Measurements from ENCODE around the gene MB.
"Not testable (repeated sequence)": the region's sequence is repeated elsewhere in the genome, so short reads cannot be mapped to it uniquely, and the experiment has no call there.

The MB gene

GRCh38 chr22:35617137-35617755 lies at the start of gene MB:
Gene MB (minus strand): TSS chr22:35617329. CDS start chr22:35617257, 72 bp downstream.
- no peak for DNase-seq

DNA sequence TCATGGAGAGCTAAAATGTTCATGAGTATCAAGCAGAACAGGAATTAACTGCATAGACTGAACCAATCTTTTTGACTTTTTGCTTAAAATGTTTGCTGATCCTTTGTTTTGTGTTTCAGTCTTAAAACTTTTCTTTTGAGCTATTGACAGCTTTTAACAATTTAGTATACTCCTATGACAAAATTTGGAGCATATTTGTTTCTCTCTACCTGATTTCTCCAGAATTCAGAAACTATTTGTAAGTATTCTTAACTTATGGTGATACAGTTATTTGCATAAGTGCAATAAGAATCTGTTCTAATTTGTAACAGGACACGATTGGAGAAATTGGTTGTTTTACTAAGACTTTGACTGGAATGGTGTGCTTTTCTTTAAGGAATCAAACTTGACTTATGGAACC lies 49.6 kb upstream of the MB start:
- not testable (repeated sequence) for DNase-seq

- DNase-seq, result no peak
Observed at GRCh38 chr22:35664955-35665587, 47.9 kb upstream of the MB start.

- DNase-seq, result no peak
Observed at GRCh38 chr22:35663371-35663770, 46.2 kb upstream of the MB start.

- no peak for DNase-seq
Observed at GRCh38 chr22:35662914-35663313, 45.8 kb upstream of the MB start.

GRCh38 chr22:35661464-35661863 lies 44.3 kb upstream of the MB start:
- no peak for DNase-seq

GRCh38 chr22:35660291-35661127 lies 43.4 kb upstream of the MB start:
- no peak for DNase-seq

DNA sequence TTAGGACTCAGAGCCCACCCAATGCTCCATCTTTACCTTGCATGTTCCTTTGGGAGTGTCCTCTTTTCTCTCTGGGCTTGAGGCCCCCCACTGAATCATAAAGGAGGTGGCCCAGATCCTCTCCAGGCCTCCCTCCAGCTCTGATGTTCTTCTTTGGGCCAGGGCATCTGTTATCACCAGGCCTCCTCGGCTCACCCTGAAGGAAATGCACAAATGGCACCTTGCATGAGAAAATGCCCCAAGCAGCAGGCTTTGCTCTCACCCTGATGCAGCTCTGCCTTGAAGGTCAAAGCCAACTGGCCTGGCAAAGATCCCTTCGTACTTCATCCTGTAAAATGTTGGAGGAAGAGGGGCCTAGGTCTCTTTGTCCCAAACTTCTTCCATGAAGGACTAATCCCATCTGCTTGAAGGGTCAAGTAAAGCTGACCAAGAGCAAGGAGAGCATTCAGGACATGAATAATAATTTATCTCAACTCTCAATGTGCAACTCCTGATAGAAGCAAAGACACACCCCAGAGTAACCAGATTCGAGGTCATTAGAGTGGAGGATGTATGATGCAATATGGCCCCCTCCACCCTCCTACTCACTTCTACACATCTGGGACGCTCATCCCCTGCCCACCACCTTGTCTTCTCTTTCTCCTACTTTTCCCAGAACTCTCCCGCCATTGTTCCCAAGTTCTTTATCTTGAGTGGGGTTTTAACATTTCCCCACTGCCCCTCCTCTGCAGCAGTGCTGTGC lies 40.6 kb upstream of the MB start:
- DNase-seq, result no peak

DNA sequence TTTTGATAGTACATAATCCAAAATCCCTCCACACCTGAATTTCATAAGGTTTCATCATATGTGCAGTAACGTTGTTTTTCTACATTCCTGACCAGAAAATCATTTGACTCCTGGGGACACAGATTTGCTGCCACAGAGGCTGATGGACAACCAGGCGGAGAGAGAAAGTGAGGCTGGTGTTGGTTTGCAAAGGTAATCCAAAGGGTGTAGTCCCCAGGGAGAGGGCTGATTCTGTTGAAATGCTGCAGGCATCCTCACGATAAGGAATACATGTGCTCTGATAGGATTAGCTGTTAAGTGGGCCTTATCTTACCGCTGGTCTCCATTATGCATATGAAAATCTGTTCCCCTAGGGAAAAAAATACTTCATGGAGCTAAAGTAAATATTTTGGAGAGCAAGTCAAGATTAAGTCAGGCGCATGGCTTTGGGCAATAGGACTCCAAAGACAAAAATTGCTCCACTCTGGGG lies 39.2 kb upstream of the MB start:
- DNase-seq, result no peak

DNA sequence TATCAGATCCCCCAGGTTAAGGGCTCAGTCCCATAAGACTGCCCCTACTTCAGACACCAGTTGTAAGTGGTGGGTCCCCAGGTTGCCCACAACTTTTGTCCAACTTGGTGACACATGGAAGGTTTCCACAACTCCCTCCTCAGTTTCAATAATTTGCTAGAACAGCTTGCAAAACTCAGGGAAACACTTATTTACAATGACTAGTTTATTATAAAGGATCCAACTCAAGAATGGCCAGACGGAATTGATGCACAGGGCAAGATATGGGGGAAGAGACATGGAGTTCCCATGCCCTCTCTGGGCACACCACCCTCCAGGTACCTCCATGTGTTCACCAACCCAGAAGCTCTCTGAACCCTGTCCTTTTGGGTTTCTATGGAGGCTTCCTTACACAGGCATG lies 36.7 kb upstream of the MB start:
- DNase-seq, result no peak

- no peak for DNase-seq
Observed at GRCh38 chr22:35651085-35651484, 34.0 kb upstream of the MB start.

DNA sequence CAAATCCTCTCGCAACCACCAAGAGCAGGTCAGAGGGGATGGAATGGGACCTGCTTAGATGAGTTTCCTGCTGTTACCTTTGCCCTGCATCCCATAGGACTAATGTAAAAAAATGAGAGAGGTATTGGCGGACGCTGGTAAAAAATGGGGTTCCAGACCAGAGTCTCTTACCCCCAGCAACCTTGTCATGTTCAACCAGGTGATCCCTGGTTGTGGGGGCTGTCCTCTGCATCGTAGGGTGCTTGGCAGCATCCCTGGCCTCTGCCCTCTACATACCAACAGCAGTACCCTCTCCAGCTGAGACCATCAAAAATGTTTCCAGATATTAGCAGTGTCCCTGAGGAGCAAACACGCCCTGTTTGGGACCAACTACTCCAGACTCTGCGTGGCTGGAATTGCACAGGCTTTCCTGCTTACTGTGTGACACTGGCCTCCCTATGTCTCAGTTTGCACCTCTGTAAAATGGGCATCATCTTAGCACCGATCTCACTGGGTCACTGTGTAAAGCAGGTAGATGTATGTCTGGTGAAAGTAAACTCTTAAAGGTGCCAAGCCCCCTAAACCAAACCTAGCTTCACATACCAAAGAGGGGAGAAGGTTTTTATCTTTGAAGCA lies 32.6 kb upstream of the MB start:
- no peak for DNase-seq

GRCh38 chr22:35649026-35649553 lies 32.0 kb upstream of the MB start:
- no peak for DNase-seq

DNA sequence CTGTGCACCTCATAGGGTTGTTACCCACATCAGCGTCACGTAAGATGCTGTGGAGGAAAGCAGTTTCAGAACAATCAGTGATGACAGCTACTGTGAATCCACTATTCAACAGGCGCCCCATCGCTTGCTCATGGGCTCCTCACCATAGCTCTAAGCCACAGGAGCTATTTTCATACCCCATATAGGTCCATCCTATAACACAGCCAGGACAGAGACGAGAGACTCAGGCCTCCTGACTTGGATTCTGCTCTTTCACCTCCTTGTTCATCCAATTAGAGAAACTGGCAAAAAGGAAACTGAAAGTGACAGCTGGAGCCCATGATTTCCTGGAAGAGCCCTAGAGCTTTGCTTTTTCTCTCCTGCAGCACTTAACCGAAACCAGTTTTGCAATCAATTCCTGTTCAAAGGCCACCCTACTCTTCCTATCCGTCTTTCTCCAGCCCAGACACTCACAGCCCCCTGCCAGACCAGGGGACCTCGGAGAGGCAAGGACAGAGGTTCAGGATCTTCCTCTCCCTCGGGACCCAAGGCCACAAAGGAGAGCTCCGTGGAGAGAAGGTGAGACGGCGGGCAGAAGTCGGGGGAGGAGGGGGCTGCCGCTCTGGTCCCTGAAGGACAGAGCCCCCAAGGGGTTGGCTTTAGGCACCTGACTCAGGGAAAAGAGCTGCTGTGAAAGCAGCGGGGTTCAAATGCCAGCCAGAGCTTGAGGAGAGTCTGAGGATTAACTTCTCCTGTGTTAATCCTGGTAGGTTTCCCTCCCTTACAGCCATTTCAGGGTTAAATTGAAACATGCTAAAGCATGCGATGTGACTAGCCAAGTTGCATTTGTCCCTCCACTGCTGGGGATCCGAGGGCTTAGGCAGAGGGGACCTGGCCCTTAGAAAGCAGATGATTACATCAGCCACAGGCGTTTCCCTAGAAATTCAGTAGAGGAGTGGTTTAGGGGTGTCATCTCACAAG lies 31.2 kb upstream of the MB start, which contains the start of gene APOL6:
APOL6 (plus strand) TSS at position 381 of the 960 bp plus-strand sequence. CDS start 7,980 bp downstream, outside the sequence.
- DNase-seq, result no peak

DNA sequence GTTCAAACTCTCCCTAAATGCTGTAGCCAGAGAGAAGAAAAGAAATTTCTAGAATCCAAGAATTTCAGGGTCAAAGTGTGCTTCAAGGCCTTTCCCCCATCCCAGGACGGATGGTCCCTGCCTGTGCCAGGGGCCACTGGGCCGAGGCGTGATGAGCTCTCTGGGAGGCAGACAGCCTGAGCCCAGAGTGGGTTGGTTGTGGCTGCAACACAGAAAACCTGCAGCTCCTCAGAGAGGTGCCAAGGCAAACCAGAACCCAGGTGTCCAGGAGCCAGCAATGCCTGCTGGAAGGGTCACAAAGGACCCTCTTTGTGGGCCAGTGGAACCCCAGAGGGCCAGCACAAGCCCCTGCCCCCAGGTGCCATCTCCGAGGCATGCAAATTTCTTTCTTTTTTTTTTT lies 28.5 kb upstream of the MB start:
- no peak for DNase-seq

DNA sequence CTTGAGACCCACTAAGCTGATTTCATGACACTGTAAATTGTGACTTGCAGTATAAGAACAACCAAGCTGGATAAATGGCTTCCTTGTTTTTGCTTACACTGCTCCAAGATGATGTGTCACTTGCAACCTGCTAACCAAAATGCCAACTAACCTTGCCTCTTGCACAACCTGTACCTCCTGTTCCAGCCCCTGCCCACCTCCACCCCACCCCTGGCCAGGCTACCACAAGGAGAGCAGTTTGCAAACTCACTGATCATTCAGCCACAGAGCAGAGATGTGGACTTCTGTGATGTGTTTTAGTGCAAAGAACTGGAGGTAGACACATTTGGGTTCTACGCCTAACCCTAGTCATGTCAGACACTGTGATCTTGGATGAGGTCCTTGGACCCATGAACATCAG lies 26.9 kb upstream of the MB start:
- no peak for DNase-seq

- DNase-seq, result no peak
Observed at GRCh38 chr22:35642305-35642741, 25.2 kb upstream of the MB start.

DNA sequence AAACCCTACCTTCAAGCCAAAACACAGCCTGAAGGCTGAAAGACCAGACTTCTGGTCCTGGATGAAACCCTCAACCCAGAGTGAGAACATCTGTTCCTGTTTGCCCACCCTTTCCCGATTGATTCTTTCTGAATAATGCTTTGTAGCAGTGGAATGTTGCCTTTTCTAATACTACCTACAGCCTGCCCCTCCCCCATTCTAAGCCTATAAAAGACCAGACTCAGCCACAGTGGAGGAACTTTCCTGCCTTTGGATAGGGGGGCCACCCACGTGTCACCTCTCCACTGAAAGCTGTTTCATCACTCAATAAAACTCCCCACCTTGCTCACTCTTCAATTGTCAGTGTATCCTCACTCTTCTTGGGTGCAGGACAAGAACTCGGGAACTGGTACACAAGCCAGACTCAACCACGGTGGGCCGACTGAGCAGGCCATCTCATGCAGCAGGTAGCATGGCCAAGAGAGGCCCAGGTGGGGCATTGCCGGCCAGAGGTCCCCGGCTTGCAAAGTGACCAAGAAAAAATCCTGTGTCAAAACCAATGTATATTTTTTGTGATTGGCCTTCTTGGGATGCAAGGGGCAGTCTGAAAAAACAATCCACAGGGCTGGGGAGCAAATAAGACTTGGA lies 24.5 kb upstream of the MB start:
- no peak for DNase-seq

DNA sequence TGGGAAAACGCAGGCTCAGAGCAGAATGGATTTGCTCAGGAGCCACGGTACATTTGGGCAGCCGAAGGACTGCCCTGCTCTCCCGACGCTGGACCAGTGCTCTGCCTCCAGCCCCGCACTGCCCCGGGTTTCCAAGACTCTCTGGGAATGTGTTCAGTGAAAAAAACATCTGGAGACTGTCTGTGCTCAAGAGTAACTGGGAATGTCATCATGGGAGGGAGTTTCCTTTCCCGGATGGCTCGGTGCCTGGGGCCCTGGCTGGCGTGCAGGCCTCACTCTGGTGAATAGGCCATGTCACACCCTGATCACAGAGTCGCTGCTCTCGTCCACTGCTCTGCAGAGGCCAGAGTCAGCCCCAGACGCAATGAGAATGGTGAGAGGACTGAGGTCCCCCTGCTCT lies 21.3 kb upstream of the MB start:
- peak; percentile 92 for DNase-seq

- no peak for DNase-seq
Observed at GRCh38 chr22:35638001-35638400, 20.9 kb upstream of the MB start.

DNA sequence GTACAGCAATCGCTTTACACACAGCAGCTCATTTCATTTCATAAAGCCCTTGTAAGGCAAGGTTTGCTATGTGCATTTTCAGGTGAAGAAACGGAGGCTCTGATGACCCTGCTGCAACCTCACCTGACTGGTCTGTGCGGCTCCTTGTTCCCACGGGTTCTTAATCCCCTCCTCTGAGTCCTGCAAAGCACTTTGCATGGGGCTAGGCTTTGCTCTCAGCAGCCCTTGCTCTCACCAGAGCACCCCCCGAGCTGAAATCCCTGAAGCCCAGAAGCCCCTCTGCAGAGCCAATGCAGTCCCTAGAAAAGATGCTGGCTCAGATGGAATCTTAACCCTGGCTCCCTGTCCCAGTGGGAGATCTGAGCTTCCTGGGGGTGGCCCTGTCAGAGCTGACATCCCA lies 20.1 kb upstream of the MB start:
- DNase-seq, result no peak

All from left hindlimb (tissue), 1 donor.